CD4-positive, alpha-beta T cell (primary cell): ENCODE results near the gene AFF2. TPM values are rescaled to one million over a fixed set of nuclear protein-coding genes. Genes with fewer than 3 reads are reported as not detected.

Experiments
- ATAC-seq: fragments of 200-7000 bp; cut with Tn5 transposase; one replicate; pipeline ENCODE4 v1.10.0; 2022; ENCODE audit warnings: mild to moderate bottlenecking; ENCODE audit not compliant: poor library complexity
- CTCF ChIA-PET: fragments of 350-600 bp; sonication (Branson Sonifier 250); formaldehyde crosslinking; loops from one replicate; lab custom pipeline; 2021; ENCODE audit warnings: antibody characterized with exemption, inconsistent platforms; lab: Charles Lee
- POLR2A ChIA-PET: fragments of 350-600 bp; sonication (Branson Sonifier 250); formaldehyde crosslinking; loops from one replicate; lab custom pipeline; 2021; ENCODE audit warnings: antibody characterized with exemption, inconsistent platforms; lab: Charles Lee
- DNase-seq, 14 experiments: peaks; one replicate each; pipeline ENCODE4 v3.0.0-alpha.2; 2013 to 2020; ENCODE audit warnings: mixed read lengths in 2 of 14
- H3K27ac ChIP-seq, 2 donors: one replicate each; pipeline versions ENCODE4 v1.5.1 to v1.7.0; 2013; ENCODE audit warnings: low read length in 2 of 2, low read depth in 1 of 2, mild to moderate bottlenecking in 1 of 2
- H3K27me3 ChIP-seq, 2 experiments: 1 replicate in 1 of 2; 2 replicates in 1 of 2; pipeline versions ENCODE4 v1.6.1 to v1.7.0; 2013; ENCODE audit warnings: low read length in 2 of 2, control low read depth in 1 of 2, mild to moderate bottlenecking in 1 of 2, moderate library complexity in 1 of 2; ENCODE audit not compliant: insufficient read depth in 2 of 2, control insufficient read depth in 1 of 2
- H3K36me3 ChIP-seq: one replicate; pipeline ENCODE4 v1.6.1; 2013; ENCODE audit warnings: low read length, control low read depth; ENCODE audit not compliant: insufficient read depth
- H3K4me1 ChIP-seq: one replicate; pipeline ENCODE4 v1.6.1; 2013; ENCODE audit warnings: low read length, control low read depth; ENCODE audit not compliant: insufficient read depth
- H3K4me3 ChIP-seq: one replicate; pipeline ENCODE4 v1.5.1; 2013; ENCODE audit warnings: mild to moderate bottlenecking, low read length, moderate library complexity
- H3K9me3 ChIP-seq, 2 experiments: 1 replicate in 1 of 2; 2 replicates in 1 of 2; pipeline versions ENCODE4 v1.6.1 to v1.7.0; 2013; ENCODE audit warnings: low read length in 2 of 2, mild to moderate bottlenecking in 2 of 2, control low read depth in 1 of 2, moderate library complexity in 1 of 2; ENCODE audit not compliant: control insufficient read depth in 1 of 2, insufficient read depth in 1 of 2
- H3K27ac Mint-ChIP-seq: one replicate; pipeline ENCODE4 v1.8.0; 2020; ENCODE audit warnings: mixed read lengths
- H3K27me3 Mint-ChIP-seq: one replicate; pipeline ENCODE4 v1.8.0; 2021; ENCODE audit warnings: mixed read lengths
- H3K36me3 Mint-ChIP-seq: one replicate; pipeline ENCODE4 v1.8.0; 2021; ENCODE audit warnings: low read depth, mixed read lengths
- H3K4me1 Mint-ChIP-seq: one replicate; pipeline ENCODE4 v1.8.0; 2021; ENCODE audit warnings: low read depth, mixed read lengths
- H3K4me3 Mint-ChIP-seq: one replicate; pipeline ENCODE4 v1.8.0; 2020; ENCODE audit warnings: mild to moderate bottlenecking, mixed read lengths
- H3K9me3 Mint-ChIP-seq: one replicate; pipeline ENCODE4 v1.8.0; 2020; ENCODE audit warnings: mixed read lengths
- intact Hi-C, 2 experiments: fragments of 100-400 bp; cut with DNase I in 1 of 2; cut with micrococcal nuclease in 1 of 2; formaldehyde crosslinking; loops; one replicate each; pipeline versions ENCODE4 v1.15.1 to v1.9.0; 2023 to 2025; cut with DNase I, micrococcal nuclease
- total RNA-seq, 174 experiments: library from RNA in 2 of 174; stranded (reverse) in 2 of 174; gene quantifications; one replicate each; pipeline ENCODE4 v1.2.3 and lab custom pipeline; 2021 to 2026
- TF ChIP-seq, protein P1 (sequence below): fragments of 200-600 bp; IDR thresholded peaks from one replicate; pipeline ENCODE4 v1.8.0; 2022; ENCODE audit warnings: antibody characterized with exemption, mild to moderate bottlenecking

The AFF2 gene
- total RNA-seq, 2 experiments from 2014 or later = 5.9 to 6.2 TPM

DNA sequence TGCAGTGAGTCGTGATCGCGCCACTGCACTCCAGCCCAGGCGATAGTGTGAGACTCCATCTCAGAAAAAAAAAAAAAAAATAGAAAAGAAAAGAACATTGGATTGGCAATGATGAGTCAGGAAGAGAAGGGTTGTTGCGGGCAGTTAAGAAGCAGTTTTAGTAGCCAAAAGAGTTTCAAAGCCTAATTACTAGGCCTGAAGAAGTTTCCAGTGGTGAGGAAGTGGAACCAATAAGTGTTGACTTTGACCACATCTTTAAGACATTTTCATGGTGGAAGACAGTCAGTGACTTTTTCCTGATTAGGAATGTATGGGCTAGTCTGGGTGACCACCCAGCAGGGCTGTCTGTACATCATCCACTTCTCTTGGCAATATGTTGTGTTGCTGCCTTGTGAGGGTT is 442.3 kb downstream of the AFF2 start:
- Mint-ChIP-seq H3K4me1 (no peaks in the 10 kb centered on the region), H3K4me3 (no peak overlapping the region), H3K27me3 (no peaks in the 10 kb centered on the region), H3K36me3 (no peaks in the 10 kb centered on the region), H3K9me3 (no peaks in the 10 kb centered on the region), H3K27ac (no peak overlapping the region)
- CTCF ChIA-PET = no interaction called here
- H3K36me3 ChIP-seq = no peaks in the 10 kb centered on the region
- H3K27ac ChIP-seq = no peak overlapping the region
- no peak for ATAC-seq
- no peak overlapping the region for H3K4me3 ChIP-seq
- DNase-seq = no peak
- intact Hi-C loops = no loop called here
- TF ChIP-seq, protein P1, sequence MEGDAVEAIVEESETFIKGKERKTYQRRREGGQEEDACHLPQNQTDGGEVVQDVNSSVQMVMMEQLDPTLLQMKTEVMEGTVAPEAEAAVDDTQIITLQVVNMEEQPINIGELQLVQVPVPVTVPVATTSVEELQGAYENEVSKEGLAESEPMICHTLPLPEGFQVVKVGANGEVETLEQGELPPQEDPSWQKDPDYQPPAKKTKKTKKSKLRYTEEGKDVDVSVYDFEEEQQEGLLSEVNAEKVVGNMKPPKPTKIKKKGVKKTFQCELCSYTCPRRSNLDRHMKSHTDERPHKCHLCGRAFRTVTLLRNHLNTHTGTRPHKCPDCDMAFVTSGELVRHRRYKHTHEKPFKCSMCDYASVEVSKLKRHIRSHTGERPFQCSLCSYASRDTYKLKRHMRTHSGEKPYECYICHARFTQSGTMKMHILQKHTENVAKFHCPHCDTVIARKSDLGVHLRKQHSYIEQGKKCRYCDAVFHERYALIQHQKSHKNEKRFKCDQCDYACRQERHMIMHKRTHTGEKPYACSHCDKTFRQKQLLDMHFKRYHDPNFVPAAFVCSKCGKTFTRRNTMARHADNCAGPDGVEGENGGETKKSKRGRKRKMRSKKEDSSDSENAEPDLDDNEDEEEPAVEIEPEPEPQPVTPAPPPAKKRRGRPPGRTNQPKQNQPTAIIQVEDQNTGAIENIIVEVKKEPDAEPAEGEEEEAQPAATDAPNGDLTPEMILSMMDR = no peak
- H3K9me3 ChIP-seq = no peaks in the 10 kb centered on the region
- no peaks in the 10 kb centered on the region for H3K4me1 ChIP-seq
- POLR2A ChIA-PET = no interaction called here
- H3K27me3 ChIP-seq = no peaks in the 10 kb centered on the region

DNA sequence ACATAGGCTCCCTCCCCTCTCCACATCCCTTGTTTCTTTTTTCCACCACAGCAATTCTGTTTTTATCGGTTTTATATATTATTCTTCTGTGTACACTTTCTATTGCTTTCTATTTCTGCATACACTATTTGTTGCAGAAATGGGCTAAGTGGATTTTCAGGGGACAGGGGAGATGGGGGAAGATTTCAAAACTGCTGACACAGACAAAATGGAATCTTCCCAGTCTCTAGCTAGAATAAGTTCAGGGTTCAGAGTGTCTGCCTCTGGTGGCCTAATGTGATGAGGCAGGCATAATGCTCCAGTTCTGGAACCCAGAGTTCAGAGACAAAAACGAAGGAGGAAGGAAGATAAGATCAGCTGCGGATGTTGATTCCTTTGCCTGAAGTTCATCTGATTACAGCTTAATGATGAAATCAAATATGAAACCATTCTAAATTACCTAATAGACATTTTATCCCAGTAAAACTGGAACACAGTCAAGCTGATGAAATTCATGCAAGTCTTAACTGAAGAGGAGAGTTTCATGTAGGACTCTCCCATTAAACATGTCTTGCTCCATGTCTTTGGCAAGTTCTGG is 447.1 kb downstream of the AFF2 start:
- no peak overlapping the region for H3K27ac Mint-ChIP-seq

DNA sequence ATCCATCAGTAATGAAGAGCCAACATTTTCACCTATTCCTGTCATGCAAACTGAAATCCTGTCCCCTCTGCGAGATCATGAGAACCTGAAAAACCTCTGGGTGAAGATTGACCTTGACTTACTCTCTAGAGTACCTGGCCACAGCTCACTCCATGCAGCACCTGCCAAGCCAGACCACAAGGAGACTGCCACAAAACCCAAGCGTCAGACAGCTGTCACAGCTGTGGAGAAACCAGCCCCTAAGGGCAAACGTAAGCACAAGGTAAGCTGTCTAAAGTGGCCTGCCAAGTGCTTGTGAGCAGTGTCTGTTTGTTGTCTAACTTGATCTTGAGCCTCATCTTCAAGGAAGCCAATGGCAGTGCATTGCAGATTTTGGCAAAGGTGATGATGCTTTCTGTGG is 455.9 kb downstream of the AFF2 start:
- no peaks in the 10 kb centered on the region for H3K27me3 ChIP-seq
- H3K27ac ChIP-seq = no peak overlapping the region
- intact Hi-C loops = no loop called here
- TF ChIP-seq, protein P1 = no peak
- Mint-ChIP-seq H3K4me1 (no peaks in the 10 kb centered on the region), H3K27me3 (no peaks in the 10 kb centered on the region), H3K36me3 (no peaks in the 10 kb centered on the region), H3K27ac (no peak overlapping the region), H3K9me3 (no peaks in the 10 kb centered on the region), H3K4me3 (no peak overlapping the region)
- no peaks in the 10 kb centered on the region for H3K4me1 ChIP-seq
- no peak overlapping the region for H3K4me3 ChIP-seq
- ChIA-PET CTCF (no interaction called here), POLR2A (no interaction called here)
- ATAC-seq (no peak), DNase-seq (no peak)
- H3K9me3 ChIP-seq = no peaks in the 10 kb centered on the region
- H3K36me3 ChIP-seq = no peaks in the 10 kb centered on the region

More for the DNA sequence above, 447.1 kb downstream of the AFF2 start:
- no peaks in the 10 kb centered on the region for H3K9me3 ChIP-seq
- H3K4me3 ChIP-seq = no peak overlapping the region
- H3K4me3 Mint-ChIP-seq = no peak overlapping the region
- TF ChIP-seq, protein P1 = no peak
- H3K4me1 ChIP-seq = no peaks in the 10 kb centered on the region
- ATAC-seq (no peak), DNase-seq (no peak)
- no peaks in the 10 kb centered on the region for H3K9me3 Mint-ChIP-seq
- H3K27me3 ChIP-seq = no peaks in the 10 kb centered on the region
- CTCF ChIA-PET = no interaction called here
- H3K36me3 Mint-ChIP-seq = no peaks in the 10 kb centered on the region
- H3K27me3 Mint-ChIP-seq = no peaks in the 10 kb centered on the region
- POLR2A ChIA-PET = no interaction called here
- H3K4me1 Mint-ChIP-seq = no peaks in the 10 kb centered on the region
- no peaks in the 10 kb centered on the region for H3K36me3 ChIP-seq
- no peak overlapping the region for H3K27ac ChIP-seq
- intact Hi-C loops = no loop called here
